Activated T-cell treated with anti-CD3 and anti-CD28 coated beads, Interleukin-2, amount 50 U/mL, for 4 hours (primary cell): ENCODE data around the gene EPS8. TPM values are rescaled to one million over a fixed set of nuclear protein-coding genes. Genes with fewer than 3 reads are reported as not detected.

Source experiments
- ATAC-seq, 2 donors: fragments of 200-7000 bp; cut with Tn5 transposase; one replicate each; pipeline ENCODE4 v1.10.0; 2021
- DNase-seq: peaks from one replicate; pipeline ENCODE4 v3.0.0-alpha.2; 2020
- H3K27me3 Mint-ChIP-seq: one replicate; pipeline ENCODE4 v1.8.0; 2021; ENCODE audit warnings: low read depth, mixed read lengths
- H3K36me3 Mint-ChIP-seq: one replicate; pipeline ENCODE4 v1.8.0; 2022; ENCODE audit warnings: mixed read lengths; ENCODE audit not compliant: insufficient read depth
- H3K4me1 Mint-ChIP-seq: one replicate; pipeline ENCODE4 v1.8.0; 2021; ENCODE audit warnings: low read depth, mixed read lengths
- H3K4me3 Mint-ChIP-seq: one replicate; pipeline ENCODE4 v1.8.0; 2021; ENCODE audit warnings: mild to moderate bottlenecking, moderate library complexity, mixed read lengths
- H3K9me3 Mint-ChIP-seq: one replicate; pipeline ENCODE4 v1.8.0; 2021; ENCODE audit warnings: mixed read lengths
- total RNA-seq, 3 donors: library from RNA; stranded (reverse); gene quantifications; one replicate each; pipeline ENCODE4 v1.2.1, GENCODE V29; 2021

Gene EPS8
- total RNA-seq, 3 donors from 2014 or later, result 0.73 to 1.4 (median 0.95) TPM

GRCh38 chr12:15601210-15601800 is 187.9 kb downstream of the EPS8 start:
- peaks cover 2% of the 10 kb centered on the region for H3K27me3 Mint-ChIP-seq
- no peaks in the 10 kb centered on the region for H3K9me3 Mint-ChIP-seq
- no peak overlapping the region for H3K4me3 Mint-ChIP-seq
- ATAC-seq (peak; percentile 77 to 85), DNase-seq (no peak)
- no peaks in the 10 kb centered on the region for H3K4me1 Mint-ChIP-seq
- H3K36me3 Mint-ChIP-seq, result peaks cover under 1% of the 10 kb centered on the region

GRCh38 chr12:15600223-15600935 is 188.8 kb downstream of the EPS8 start:
- DNase-seq (no peak), ATAC-seq (peak in 1 of 2 donors; percentile 45)
- Mint-ChIP-seq H3K27me3 (peaks cover 2% of the 10 kb centered on the region), H3K4me3 (no peak overlapping the region), H3K36me3 (peaks cover 4% of the 10 kb centered on the region), H3K4me1 (no peaks in the 10 kb centered on the region), H3K9me3 (no peaks in the 10 kb centered on the region)

- peaks cover 4% of the 10 kb centered on the region for H3K36me3 Mint-ChIP-seq
Measured at GRCh38 chr12:15599266-15600037, 189.7 kb downstream of the EPS8 start.

GRCh38 chr12:15597125-15597830 is 191.9 kb downstream of the EPS8 start:
- Mint-ChIP-seq H3K4me3 (no peak overlapping the region), H3K27me3 (no peaks in the 10 kb centered on the region), H3K9me3 (no peaks in the 10 kb centered on the region), H3K36me3 (peaks cover 4% of the 10 kb centered on the region), H3K4me1 (no peaks in the 10 kb centered on the region)
- no peak for DNase-seq
- ATAC-seq, result no peak

More at GRCh38 chr12:15599266-15600037, 189.7 kb downstream of the EPS8 start:
- no peaks in the 10 kb centered on the region for H3K4me1 Mint-ChIP-seq
- no peak for ATAC-seq
- H3K4me3 Mint-ChIP-seq, result no peak overlapping the region
- no peak for DNase-seq
- H3K9me3 Mint-ChIP-seq, result no peaks in the 10 kb centered on the region
- peaks cover 2% of the 10 kb centered on the region for H3K27me3 Mint-ChIP-seq

GRCh38 chr12:15596174-15596573 is 193.0 kb downstream of the EPS8 start:
- H3K4me3 Mint-ChIP-seq, result no peak overlapping the region
- ATAC-seq, result no peak

GRCh38 chr12:15592934-15593333 is 196.3 kb downstream of the EPS8 start:
- Mint-ChIP-seq H3K36me3 (peaks cover 7% of the 10 kb centered on the region), H3K4me1 (peaks cover 10% of the 10 kb centered on the region), H3K27me3 (peaks cover 2% of the 10 kb centered on the region), H3K9me3 (no peaks in the 10 kb centered on the region), H3K4me3 (no peak overlapping the region)
- no peak for ATAC-seq
- DNase-seq, result no peak

More at GRCh38 chr12:15596174-15596573, 193.0 kb downstream of the EPS8 start:
- Mint-ChIP-seq H3K9me3 (no peaks in the 10 kb centered on the region), H3K27me3 (peaks cover 2% of the 10 kb centered on the region), H3K36me3 (peaks cover 4% of the 10 kb centered on the region), H3K4me1 (no peaks in the 10 kb centered on the region)
- DNase-seq, result no peak

GRCh38 chr12:15591811-15592210 is 197.4 kb downstream of the EPS8 start:
- H3K27me3 Mint-ChIP-seq, result peaks cover 2% of the 10 kb centered on the region
- H3K36me3 Mint-ChIP-seq, result peaks cover 7% of the 10 kb centered on the region
- peaks cover 10% of the 10 kb centered on the region for H3K4me1 Mint-ChIP-seq
- H3K4me3 Mint-ChIP-seq, result no peak overlapping the region
- ATAC-seq (no peak), DNase-seq (no peak)
- no peaks in the 10 kb centered on the region for H3K9me3 Mint-ChIP-seq

GRCh38 chr12:15590180-15590826 is 198.9 kb downstream of the EPS8 start:
- Mint-ChIP-seq H3K9me3 (no peaks in the 10 kb centered on the region), H3K4me1 (peaks cover 10% of the 10 kb centered on the region), H3K36me3 (peaks cover 3% of the 10 kb centered on the region), H3K27me3 (peaks cover 2% of the 10 kb centered on the region), H3K4me3 (peak overlapping the region; percentile 68)
- peak; percentile 82 to 93 for ATAC-seq
- DNase-seq, result peak; percentile 11

GRCh38 chr12:15589328-15590032 is 199.7 kb downstream of the EPS8 start:
- peaks cover 2% of the 10 kb centered on the region for H3K27me3 Mint-ChIP-seq
- peak overlapping the region; percentile 68 for H3K4me3 Mint-ChIP-seq
- ATAC-seq, result no peak
- no peaks in the 10 kb centered on the region for H3K9me3 Mint-ChIP-seq
- peaks cover 3% of the 10 kb centered on the region for H3K36me3 Mint-ChIP-seq
- peaks cover 10% of the 10 kb centered on the region for H3K4me1 Mint-ChIP-seq
- DNase-seq, result no peak

GRCh38 chr12:15584366-15585041 is 204.7 kb downstream of the EPS8 start:
- Mint-ChIP-seq H3K9me3 (no peaks in the 10 kb centered on the region), H3K4me3 (no peak overlapping the region), H3K4me1 (peaks cover 7% of the 10 kb centered on the region), H3K36me3 (peaks cover 7% of the 10 kb centered on the region), H3K27me3 (no peaks in the 10 kb centered on the region)
- ATAC-seq, result no peak
- DNase-seq, result peak; percentile 21

- ATAC-seq (no peak), DNase-seq (no peak)
- peaks cover 7% of the 10 kb centered on the region for H3K4me1 Mint-ChIP-seq
- H3K9me3 Mint-ChIP-seq, result no peaks in the 10 kb centered on the region
- no peak overlapping the region for H3K4me3 Mint-ChIP-seq
- H3K36me3 Mint-ChIP-seq, result peaks cover 9% of the 10 kb centered on the region
- H3K27me3 Mint-ChIP-seq, result no peaks in the 10 kb centered on the region
Measured at GRCh38 chr12:15583804-15584203, 205.4 kb downstream of the EPS8 start.

GRCh38 chr12:15581006-15581405 is 208.2 kb downstream of the EPS8 start:
- ATAC-seq (no peak), DNase-seq (no peak)
- peaks cover 10% of the 10 kb centered on the region for H3K4me1 Mint-ChIP-seq
- no peak overlapping the region for H3K4me3 Mint-ChIP-seq
- no peaks in the 10 kb centered on the region for H3K9me3 Mint-ChIP-seq
- H3K27me3 Mint-ChIP-seq, result no peaks in the 10 kb centered on the region
- peaks cover 12% of the 10 kb centered on the region for H3K36me3 Mint-ChIP-seq

- Mint-ChIP-seq H3K36me3 (peaks cover 15% of the 10 kb centered on the region), H3K27me3 (no peaks in the 10 kb centered on the region), H3K4me1 (peaks cover 15% of the 10 kb centered on the region), H3K4me3 (no peak overlapping the region), H3K9me3 (peaks cover 3% of the 10 kb centered on the region)
- ATAC-seq (no peak), DNase-seq (peak; percentile 7)
Measured at GRCh38 chr12:15580431-15580830, 208.8 kb downstream of the EPS8 start.
